GM10266 (cell line): ENCODE data around the gene DIAPH2.

Source experiments
- DNase-seq: peaks from one replicate; pipeline ENCODE4 v3.0.0; 2012; ENCODE audit errors: extremely low spot score
- TF ChIP-seq, protein P1 (sequence below): IDR thresholded peaks from 2 replicates; pipeline ENCODE4 v1.5.1; 2012; ENCODE audit warnings: mild to moderate bottlenecking, low read depth; ENCODE audit not compliant: control insufficient read depth, insufficient read depth; ENCODE audit errors: missing control alignments

Gene DIAPH2

DNA sequence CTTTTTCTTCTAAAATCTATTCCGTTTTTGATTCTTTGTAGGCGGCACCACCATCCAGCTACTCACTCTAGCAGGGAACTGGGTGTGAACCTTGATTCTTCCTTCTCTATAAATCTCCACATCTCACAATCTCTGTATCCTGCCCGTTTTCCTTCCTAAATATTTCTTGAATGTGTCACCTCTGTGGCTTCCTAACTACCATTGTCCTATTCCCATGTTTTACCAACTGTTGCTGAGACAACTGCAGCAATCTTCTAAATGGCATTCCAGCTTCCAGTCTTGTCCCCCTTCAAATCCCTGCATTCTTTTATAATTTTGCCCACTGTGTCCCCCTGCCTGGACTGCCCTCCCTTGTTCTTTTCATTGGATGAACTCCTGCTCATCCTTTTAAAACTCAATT is 840.4 kb downstream of the DIAPH2 start:
- TF ChIP-seq, protein P1, sequence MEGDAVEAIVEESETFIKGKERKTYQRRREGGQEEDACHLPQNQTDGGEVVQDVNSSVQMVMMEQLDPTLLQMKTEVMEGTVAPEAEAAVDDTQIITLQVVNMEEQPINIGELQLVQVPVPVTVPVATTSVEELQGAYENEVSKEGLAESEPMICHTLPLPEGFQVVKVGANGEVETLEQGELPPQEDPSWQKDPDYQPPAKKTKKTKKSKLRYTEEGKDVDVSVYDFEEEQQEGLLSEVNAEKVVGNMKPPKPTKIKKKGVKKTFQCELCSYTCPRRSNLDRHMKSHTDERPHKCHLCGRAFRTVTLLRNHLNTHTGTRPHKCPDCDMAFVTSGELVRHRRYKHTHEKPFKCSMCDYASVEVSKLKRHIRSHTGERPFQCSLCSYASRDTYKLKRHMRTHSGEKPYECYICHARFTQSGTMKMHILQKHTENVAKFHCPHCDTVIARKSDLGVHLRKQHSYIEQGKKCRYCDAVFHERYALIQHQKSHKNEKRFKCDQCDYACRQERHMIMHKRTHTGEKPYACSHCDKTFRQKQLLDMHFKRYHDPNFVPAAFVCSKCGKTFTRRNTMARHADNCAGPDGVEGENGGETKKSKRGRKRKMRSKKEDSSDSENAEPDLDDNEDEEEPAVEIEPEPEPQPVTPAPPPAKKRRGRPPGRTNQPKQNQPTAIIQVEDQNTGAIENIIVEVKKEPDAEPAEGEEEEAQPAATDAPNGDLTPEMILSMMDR: no peak
- no peak for DNase-seq

DNA sequence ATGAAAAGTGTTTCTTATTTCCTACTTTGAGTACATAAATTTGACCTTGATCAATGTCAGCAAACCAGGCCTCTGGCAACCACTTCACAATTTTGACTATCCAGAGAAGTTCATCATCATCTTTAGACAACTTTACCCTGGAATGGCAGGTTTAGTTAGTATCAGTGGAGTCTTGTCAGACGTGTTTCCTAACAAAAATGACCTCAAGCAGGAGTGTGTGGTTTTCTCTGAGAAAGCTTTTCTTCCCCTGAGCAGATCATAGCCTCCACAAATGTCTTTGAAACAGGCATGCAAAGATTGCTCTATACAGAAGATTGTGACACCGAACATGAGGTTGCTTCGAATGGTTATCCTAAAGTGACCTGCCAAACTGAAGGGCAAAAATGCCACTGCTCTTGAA is 841.3 kb downstream of the DIAPH2 start:
- DNase-seq: no peak
- TF ChIP-seq, protein P1: no peak

DNA sequence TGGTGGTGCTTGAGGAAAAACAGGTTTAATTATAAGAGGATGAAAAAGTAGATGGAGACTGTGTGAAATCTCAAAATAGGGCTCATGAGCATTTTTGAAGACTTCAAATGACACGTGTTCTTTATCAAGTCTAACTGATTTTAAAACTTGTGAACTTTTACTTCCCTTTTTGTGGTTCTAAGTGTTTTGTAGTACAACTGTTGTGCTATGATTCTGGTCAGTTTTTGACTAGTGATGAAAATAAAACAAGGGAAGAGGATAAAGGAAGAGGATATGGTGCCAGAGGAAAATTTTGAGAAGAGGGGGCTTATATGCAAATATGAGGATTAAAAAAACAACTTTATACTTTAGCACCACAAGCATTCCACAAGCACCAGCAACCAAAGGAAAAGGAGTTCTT is 843.1 kb downstream of the DIAPH2 start:
- TF ChIP-seq, protein P1: no peak
- DNase-seq: no peak

DNA sequence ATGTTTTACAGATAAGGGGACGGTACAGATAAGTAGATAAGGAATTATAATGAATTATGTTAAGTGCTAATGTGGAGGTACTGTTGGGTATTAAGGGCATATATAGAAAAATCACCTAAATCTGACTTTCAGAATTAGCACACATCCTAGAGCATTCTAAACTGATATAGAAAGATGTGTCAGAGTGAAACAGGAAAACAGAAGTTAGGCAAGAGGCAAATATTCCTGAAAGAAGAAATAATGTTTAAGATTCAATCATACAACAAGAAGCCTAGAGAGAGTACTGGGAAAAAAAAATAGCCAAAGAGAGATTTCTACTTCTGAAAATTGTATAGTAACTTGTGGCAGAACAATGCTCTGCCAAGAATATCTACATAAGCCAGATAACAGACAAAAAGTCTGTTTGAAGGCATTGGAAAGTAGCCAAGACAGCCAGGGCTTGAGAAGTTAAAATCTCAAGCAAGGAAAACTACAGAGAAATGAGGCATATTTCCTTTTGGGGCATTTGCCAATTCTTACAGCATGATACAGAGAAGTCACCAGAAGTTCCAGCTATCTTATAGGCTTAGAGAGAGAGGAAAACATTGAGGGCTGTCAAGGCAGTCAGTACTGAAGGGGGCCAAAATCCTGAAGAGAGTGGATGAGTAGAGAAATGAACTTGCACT is 845.0 kb downstream of the DIAPH2 start:
- TF ChIP-seq, protein P1: no peak
- DNase-seq: no peak

DNA sequence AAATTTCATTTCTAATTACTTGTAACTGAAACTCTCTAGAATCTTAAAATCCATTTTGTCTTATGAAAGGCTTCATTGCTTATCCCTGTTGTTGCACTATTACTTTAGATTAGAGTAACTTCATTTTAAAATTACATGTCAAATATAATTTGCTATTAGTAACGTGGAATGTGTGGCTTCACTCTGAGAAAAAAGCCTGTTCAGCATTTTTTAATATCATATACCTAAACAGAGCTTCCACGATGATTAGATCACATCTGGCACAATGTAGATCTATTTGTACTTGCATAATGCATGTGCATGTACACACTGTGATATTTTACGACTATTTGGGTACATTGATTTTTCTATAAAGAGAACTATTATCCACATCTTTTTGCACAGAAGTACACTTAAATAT is 847.2 kb downstream of the DIAPH2 start:
- no peak for DNase-seq
- TF ChIP-seq, protein P1: no peak

DNA sequence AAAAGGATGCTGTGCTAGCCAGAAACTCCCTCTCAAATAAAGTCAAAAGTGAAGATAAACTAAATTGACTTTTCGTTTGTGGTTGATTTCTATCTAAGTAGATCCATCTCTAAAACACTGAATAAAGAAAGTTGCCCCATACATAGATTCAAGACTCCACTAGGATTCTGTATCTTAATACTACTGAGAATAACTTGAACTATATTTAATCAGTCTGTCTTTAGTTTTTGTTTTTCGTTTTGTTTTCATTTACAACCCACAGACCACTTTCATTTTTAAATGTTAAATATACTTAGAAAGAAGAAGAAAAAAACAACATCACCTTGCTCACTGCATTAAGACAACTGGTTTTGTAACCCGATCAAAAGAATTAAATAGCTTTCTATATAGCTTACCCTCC is 854.1 kb downstream of the DIAPH2 start:
- no peak for DNase-seq
- TF ChIP-seq, protein P1: no peak

DNA sequence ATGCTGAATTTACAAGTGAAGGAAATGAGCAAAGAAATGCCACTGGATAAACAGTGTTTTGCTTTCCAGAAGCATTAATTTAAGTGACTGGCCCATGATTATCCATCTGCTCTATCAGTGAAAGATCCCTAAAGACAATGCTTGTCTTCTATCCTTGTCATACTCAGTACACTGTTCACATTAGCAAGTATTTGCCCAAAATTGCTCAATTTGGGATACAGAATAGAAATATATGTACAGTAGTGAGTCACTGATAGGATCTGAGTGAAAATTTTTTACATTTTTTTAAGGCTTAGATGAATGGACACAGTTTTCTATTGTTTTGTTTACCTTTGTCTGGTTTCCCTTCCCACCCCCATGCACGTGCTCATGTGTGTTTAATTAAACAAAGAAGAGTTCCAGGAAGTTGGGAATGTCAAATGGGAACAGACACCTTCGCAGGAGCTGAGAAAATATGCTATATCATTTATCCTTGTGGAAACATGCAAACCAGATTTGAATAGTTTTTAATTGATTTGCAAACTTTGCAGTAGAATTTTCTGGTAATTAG is 855.4 kb downstream of the DIAPH2 start:
- no peak for DNase-seq
- TF ChIP-seq, protein P1: no peak
